Colonic mucosa (tissue), 4 donors: ENCODE data around the gene POU2AF1. TPM values are rescaled to one million over a fixed set of nuclear protein-coding genes. Genes with fewer than 3 reads are reported as not detected.

Source experiments
- DNase-seq: peaks from one replicate; pipeline ENCODE4 v3.0.0-alpha.2; 2020
- H3K27ac ChIP-seq: fragments of 200-600 bp; one replicate; pipeline ENCODE4 v1.8.0; 2021
- H3K27me3 ChIP-seq: fragments of 200-600 bp; one replicate; pipeline ENCODE4 v1.8.0; 2021
- H3K36me3 ChIP-seq: fragments of 200-600 bp; one replicate; pipeline ENCODE4 v1.8.0; 2021
- H3K4me1 ChIP-seq: fragments of 200-600 bp; one replicate; pipeline ENCODE4 v1.8.0; 2021; ENCODE audit warnings: mild to moderate bottlenecking
- H3K4me3 ChIP-seq: fragments of 200-600 bp; one replicate; pipeline ENCODE4 v1.8.0; 2021
- H3K9ac ChIP-seq, 2 donors: one replicate each; pipeline ENCODE4 v1.7.0; 2013; ENCODE audit warnings: control low read depth in 2 of 2, low read depth in 2 of 2, low read length in 2 of 2
- H3K9me3 ChIP-seq: fragments of 200-600 bp; one replicate; pipeline ENCODE4 v1.8.0; 2021
- CTCF ChIP-seq: fragments of 200-600 bp; IDR thresholded peaks from one replicate; pipeline ENCODE4 v1.8.0; 2022; ENCODE audit warnings: antibody characterized with exemption, mild to moderate bottlenecking
- intact Hi-C: fragments of 100-400 bp; cut with DNase I; formaldehyde crosslinking; loops from one replicate; pipeline ENCODE4 v1.14.1; 2022
- total RNA-seq, 2 donors: library from RNA; stranded (reverse); fragmentation: NEBNext Ultra II Directional in 1 of 2; extraction: Animal tissue kit (Norgen Biotek cat#: 25700) in 1 of 2; gene quantifications; one replicate each; pipeline ENCODE4 v1.2.1, GENCODE V29; 2021
- donor health status: healthy.
- donor health status: DM: no; HTN: no; CAD: no.
- donor health status: DM: no; HTN: no; CAD: no.

The POU2AF1 gene
- total RNA-seq, 2 donors from 2014 or later = 3.1 to 3.7 TPM

- intact Hi-C loops = loop anchor here (2.0 kb wide), 1 partner anchor 50 kb away; no protein-coding TSS in a partner anchor
- TF ChIP-seq CTCF = no peak
- Histone ChIP-seq H3K36me3 (no peaks in the 10 kb centered on the region), H3K9ac (no peak overlapping the region), H3K4me1 (no peaks in the 10 kb centered on the region), H3K9me3 (no peaks in the 10 kb centered on the region), H3K4me3 (no peak overlapping the region), H3K27ac (no peak overlapping the region), H3K27me3 (no peaks in the 10 kb centered on the region)
- DNase-seq = no peak
Measured at GRCh38 chr11:111358038-111359001, 20.8 kb downstream of the POU2AF1 start.

- no peak for TF ChIP-seq CTCF
- intact Hi-C loops = loop anchor here (2.0 kb wide), 1 partner anchor 49 kb away; no protein-coding TSS in a partner anchor
- DNase-seq = no peak
- H3K36me3 ChIP-seq = no peaks in the 10 kb centered on the region
- no peaks in the 10 kb centered on the region for H3K4me1 ChIP-seq
- H3K27me3 ChIP-seq = no peaks in the 10 kb centered on the region
- no peaks in the 10 kb centered on the region for H3K9me3 ChIP-seq
- no peak overlapping the region for H3K4me3 ChIP-seq
- no peak overlapping the region for H3K27ac ChIP-seq
- H3K9ac ChIP-seq = no peak overlapping the region
Measured at GRCh38 chr11:111357150-111358037, 21.7 kb downstream of the POU2AF1 start.

- Histone ChIP-seq H3K9me3 (no peaks in the 10 kb centered on the region), H3K36me3 (no peaks in the 10 kb centered on the region), H3K9ac (no peak overlapping the region), H3K27me3 (no peaks in the 10 kb centered on the region), H3K4me1 (no peaks in the 10 kb centered on the region), H3K4me3 (no peak overlapping the region), H3K27ac (no peak overlapping the region)
- DNase-seq = no peak
- TF ChIP-seq CTCF = no peak
- intact Hi-C loops = no loop called here
Measured at GRCh38 chr11:111356660-111357048, 22.4 kb downstream of the POU2AF1 start.

GRCh38 chr11:111355956-111356659 lies 23.0 kb downstream of the POU2AF1 start:
- no peak overlapping the region for H3K27ac ChIP-seq
- no peaks in the 10 kb centered on the region for H3K4me1 ChIP-seq
- no peak for TF ChIP-seq CTCF
- no peaks in the 10 kb centered on the region for H3K27me3 ChIP-seq
- no peaks in the 10 kb centered on the region for H3K9me3 ChIP-seq
- H3K9ac ChIP-seq = no peak overlapping the region
- H3K4me3 ChIP-seq = no peak overlapping the region
- DNase-seq = no peak
- no peaks in the 10 kb centered on the region for H3K36me3 ChIP-seq
- intact Hi-C loops = no loop called here

GRCh38 chr11:111355101-111355500 lies 24.0 kb downstream of the POU2AF1 start:
- TF ChIP-seq CTCF = no peak
- H3K9me3 ChIP-seq = no peaks in the 10 kb centered on the region
- DNase-seq = no peak
- intact Hi-C loops = no loop called here
- no peaks in the 10 kb centered on the region for H3K27me3 ChIP-seq
- no peak overlapping the region for H3K4me3 ChIP-seq
- H3K4me1 ChIP-seq = no peaks in the 10 kb centered on the region
- H3K27ac ChIP-seq = no peak overlapping the region
- H3K36me3 ChIP-seq = no peaks in the 10 kb centered on the region
- no peak overlapping the region for H3K9ac ChIP-seq
